GM12872 (cell line): Measurements from ENCODE around the gene UMODL1.

ENCODE experiments used
- CTCF ChIP-seq: IDR thresholded peaks from 3 replicates; pipeline ENCODE4 v1.5.1; 2011; ENCODE audit warnings: low read depth, mild to moderate bottlenecking, low read length, moderate library complexity; ENCODE audit not compliant: insufficient read depth

Gene UMODL1

GRCh38 chr21:42079008-42079938 is 8.2 kb downstream of the UMODL1 start:
- TF ChIP-seq CTCF: no peak

GRCh38 chr21:42079939-42080787 is 9.0 kb downstream of the UMODL1 start:
- TF ChIP-seq CTCF: no peak

- no peak for TF ChIP-seq CTCF
Observed at GRCh38 chr21:42080788-42081083, 9.6 kb downstream of the UMODL1 start.

GRCh38 chr21:42081138-42081537 is 10.0 kb downstream of the UMODL1 start:
- TF ChIP-seq CTCF: no peak

- TF ChIP-seq CTCF: no peak
Observed at GRCh38 chr21:42081931-42082381, 10.8 kb downstream of the UMODL1 start.

GRCh38 chr21:42082501-42083360 is 11.6 kb downstream of the UMODL1 start:
- no peak for TF ChIP-seq CTCF

GRCh38 chr21:42083361-42083690 is 12.2 kb downstream of the UMODL1 start:
- TF ChIP-seq CTCF: no peak
